ENCODE measurements around the gene ENPP6. TPM values are rescaled to one million over a fixed set of nuclear protein-coding genes. Genes with fewer than 3 reads are reported as not detected.

Gene ENPP6
- total and polyA plus RNA-seq, 4 donors = 30.4 to 53.3 (median 32.2) TPM

DNA sequence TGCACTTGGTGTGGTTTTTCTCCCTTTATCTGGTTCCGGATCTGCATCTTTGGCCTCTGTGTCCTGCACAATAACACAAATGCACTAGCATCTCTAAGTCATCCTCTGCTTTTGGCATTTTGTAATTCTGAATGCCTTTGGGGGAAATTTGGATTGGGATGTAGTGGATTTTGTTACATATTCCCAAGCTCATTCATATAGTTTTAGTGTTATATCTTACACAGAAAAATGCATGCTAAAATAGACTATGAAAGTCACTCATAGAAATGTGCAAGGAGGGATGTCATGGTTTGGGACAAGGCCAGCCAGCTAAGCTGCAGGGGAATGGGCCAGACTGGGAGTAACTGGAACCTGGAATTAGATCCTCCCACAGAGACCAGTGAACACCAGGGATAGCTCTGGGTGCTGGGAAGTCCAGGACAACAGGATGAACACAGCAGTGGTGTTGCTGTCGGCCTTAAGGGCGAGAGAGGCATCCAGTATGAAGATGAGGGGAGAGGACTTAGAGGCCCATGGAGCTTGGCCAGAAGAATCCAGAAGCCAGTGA lies 20.1 kb downstream of the ENPP6 start:
- no peak for DNase-seq (ENCODE audit: low read depth in 4 of 6, low spot score in 6 of 6)
- no peak overlapping the region for H3K27ac ChIP-seq (ENCODE audit: low read depth, low read length)
- no peaks in the 10 kb centered on the region for H3K27me3 ChIP-seq (ENCODE audit: control insufficient read depth, insufficient read depth, low read length)
- no peaks in the 10 kb centered on the region for H3K36me3 ChIP-seq (ENCODE audit: control insufficient read depth, insufficient read depth, low read length)
- no peaks in the 10 kb centered on the region for H3K4me1 ChIP-seq (ENCODE audit: control insufficient read depth, insufficient read depth, low read length)
- no peak overlapping the region for H3K4me3 ChIP-seq (ENCODE audit: low read depth, low read length)
- WGBS (ENCODE audit: insufficient coverage) = 89% methylated on average over 2 of the region's 3 CpGs
- no peaks in the 10 kb centered on the region for H3K9me3 ChIP-seq (ENCODE audit: control insufficient read depth, insufficient read depth, low read length)

DNA sequence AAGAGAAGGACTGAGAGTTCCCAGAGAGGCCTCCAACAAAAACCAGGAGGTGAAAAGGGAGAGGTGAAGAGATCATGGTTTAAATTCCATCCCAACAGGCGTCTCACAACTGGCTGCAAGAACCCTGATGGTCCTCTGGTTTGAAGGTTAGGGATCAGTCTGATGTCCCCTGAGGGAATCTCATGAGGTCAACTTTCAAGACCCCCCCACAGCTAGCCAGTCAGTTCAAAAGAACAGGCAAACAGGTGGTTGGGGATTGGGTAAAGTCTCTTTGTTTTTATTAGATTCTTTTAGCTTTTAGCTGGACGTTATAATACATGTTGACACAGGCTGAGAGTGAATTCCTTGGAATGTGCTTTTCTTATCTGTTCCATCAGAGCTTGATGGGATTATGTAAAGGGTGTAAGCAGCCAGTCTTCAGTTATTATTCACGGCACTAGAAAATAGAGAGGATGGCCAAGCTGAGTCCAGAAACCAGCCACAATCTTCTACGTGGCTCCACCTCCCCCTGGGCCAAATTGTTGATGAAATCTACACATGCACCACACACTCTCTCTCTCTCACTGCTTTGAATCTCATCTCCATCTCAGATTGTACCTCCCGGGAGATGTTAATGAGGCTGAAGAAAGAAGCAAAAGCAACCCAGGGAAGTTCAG lies 20.8 kb downstream of the ENPP6 start:
- H3K27ac ChIP-seq (ENCODE audit: low read depth, low read length) = no peak overlapping the region
- no peaks in the 10 kb centered on the region for H3K4me1 ChIP-seq (ENCODE audit: control insufficient read depth, insufficient read depth, low read length)
- no peaks in the 10 kb centered on the region for H3K9me3 ChIP-seq (ENCODE audit: control insufficient read depth, insufficient read depth, low read length)
- no peaks in the 10 kb centered on the region for H3K27me3 ChIP-seq (ENCODE audit: control insufficient read depth, insufficient read depth, low read length)
- no peak overlapping the region for H3K4me3 ChIP-seq (ENCODE audit: low read depth, low read length)
- DNase-seq (ENCODE audit: low read depth in 4 of 6, low spot score in 6 of 6) = peak in 1 of 6 donors; percentile 31
- WGBS (ENCODE audit: insufficient coverage) = 62% methylated on average over 3 of the region's 5 CpGs
- H3K36me3 ChIP-seq (ENCODE audit: control insufficient read depth, insufficient read depth, low read length) = no peaks in the 10 kb centered on the region

DNA sequence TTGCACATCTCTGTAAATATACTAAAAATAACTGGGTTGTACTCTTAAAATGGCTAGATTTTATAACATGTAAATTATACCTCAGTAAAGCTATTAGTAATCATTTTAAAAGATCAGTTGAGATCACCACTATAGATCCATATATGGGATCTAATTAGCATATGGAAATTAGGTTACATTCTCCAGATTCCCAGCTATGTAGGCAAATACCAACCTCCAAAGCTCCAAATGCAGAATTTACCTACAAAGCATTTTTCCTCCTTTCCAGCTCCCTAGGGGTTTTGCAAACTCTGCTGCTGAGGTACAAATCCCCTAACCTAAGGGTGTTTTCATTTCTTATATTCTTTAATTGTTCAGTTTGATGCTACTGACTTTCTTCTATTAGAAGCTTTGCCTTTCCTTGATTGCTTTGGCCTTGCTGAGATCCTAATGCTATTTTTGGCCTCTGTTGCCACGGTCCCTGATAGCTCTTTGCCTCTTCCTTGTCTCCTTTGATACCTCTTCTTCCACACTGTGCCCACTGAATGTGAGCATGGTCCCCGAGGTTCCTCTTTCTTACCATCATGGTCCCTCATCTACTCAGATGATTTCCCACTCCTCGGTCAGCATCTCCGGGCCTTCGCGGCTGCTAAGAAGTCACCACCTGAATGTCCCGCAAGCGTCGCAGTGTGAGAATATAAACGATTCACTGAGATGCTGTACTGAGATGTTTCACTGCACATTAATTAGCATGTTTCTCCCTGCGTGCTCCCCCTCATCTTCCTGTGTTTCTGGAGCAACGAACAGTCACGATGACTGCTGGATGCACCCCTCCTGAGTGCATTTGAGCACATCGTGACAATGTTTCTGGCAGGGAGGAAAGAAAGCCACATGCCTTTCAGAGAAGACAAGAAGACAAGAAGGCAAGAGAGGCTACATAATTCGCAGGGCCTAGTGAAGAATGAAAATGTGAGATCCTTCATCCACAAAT lies 23.8 kb downstream of the ENPP6 start:
- Histone ChIP-seq H3K27ac (ENCODE audit: low read depth, low read length) (no peak overlapping the region), H3K4me1 (ENCODE audit: control insufficient read depth, insufficient read depth, low read length) (no peaks in the 10 kb centered on the region), H3K4me3 (ENCODE audit: low read depth, low read length) (no peak overlapping the region), H3K36me3 (ENCODE audit: control insufficient read depth, insufficient read depth, low read length) (no peaks in the 10 kb centered on the region), H3K9me3 (ENCODE audit: control insufficient read depth, insufficient read depth, low read length) (no peaks in the 10 kb centered on the region), H3K27me3 (ENCODE audit: control insufficient read depth, insufficient read depth, low read length) (no peaks in the 10 kb centered on the region)
- WGBS (ENCODE audit: insufficient coverage) = 92% methylated on average over 13 of the region's 15 CpGs
- DNase-seq (ENCODE audit: low read depth in 4 of 6, low spot score in 6 of 6) = no peak

DNA sequence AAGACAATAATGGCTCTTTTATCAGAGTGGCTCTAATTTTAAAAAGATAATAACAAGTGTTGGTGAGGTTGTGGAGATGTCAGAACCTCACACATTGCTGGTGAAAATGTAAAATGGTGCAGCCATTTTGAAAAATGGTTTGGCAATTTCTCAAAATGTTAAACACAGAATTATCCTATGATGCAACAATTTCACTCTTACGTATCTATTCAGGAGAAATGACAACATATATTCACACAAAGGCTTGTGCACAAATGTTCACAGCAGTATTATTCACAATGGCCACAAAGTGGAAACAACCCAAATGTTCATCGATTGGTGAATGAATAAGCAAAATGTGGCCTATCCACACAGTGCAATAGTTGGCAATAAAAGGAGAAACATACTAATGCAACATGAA lies 24.7 kb downstream of the ENPP6 start:
- 92% methylated on average over 2 of the region's 2 CpGs for WGBS (ENCODE audit: insufficient coverage)
- H3K4me3 ChIP-seq (ENCODE audit: low read depth, low read length) = no peak overlapping the region
- no peak overlapping the region for H3K27ac ChIP-seq (ENCODE audit: low read depth, low read length)
- H3K36me3 ChIP-seq (ENCODE audit: control insufficient read depth, insufficient read depth, low read length) = no peaks in the 10 kb centered on the region
- no peak for DNase-seq (ENCODE audit: low read depth in 4 of 6, low spot score in 6 of 6)
- H3K9me3 ChIP-seq (ENCODE audit: control insufficient read depth, insufficient read depth, low read length) = no peaks in the 10 kb centered on the region
- no peaks in the 10 kb centered on the region for H3K4me1 ChIP-seq (ENCODE audit: control insufficient read depth, insufficient read depth, low read length)
- H3K27me3 ChIP-seq (ENCODE audit: control insufficient read depth, insufficient read depth, low read length) = no peaks in the 10 kb centered on the region

DNA sequence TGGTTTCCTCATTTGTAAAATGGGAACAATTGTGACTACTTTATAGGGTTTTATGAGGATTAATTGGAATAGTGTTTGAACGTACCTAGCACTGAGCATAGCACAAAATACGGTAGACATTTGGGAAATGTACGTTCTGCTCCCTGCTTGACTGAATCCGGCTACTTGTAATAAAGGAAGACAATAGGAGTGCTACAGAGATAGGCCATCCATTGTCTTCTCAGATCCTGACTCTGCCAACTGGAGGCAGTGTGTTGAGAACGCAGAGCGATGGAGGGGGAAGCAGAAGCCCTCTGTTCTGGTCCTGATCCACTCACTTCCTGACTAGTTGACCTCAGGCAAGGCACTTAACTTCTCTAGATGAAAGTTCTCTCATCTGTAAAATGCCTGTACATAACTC lies 26.4 kb downstream of the ENPP6 start:
- no peak overlapping the region for H3K27ac ChIP-seq (ENCODE audit: low read depth, low read length)
- 90% methylated on average over 5 of the region's 6 CpGs for WGBS (ENCODE audit: insufficient coverage)
- H3K4me3 ChIP-seq (ENCODE audit: low read depth, low read length) = no peak overlapping the region
- no peak for DNase-seq (ENCODE audit: low read depth in 4 of 6, low spot score in 6 of 6)
- no peaks in the 10 kb centered on the region for H3K4me1 ChIP-seq (ENCODE audit: control insufficient read depth, insufficient read depth, low read length)
- no peaks in the 10 kb centered on the region for H3K36me3 ChIP-seq (ENCODE audit: control insufficient read depth, insufficient read depth, low read length)
- H3K9me3 ChIP-seq (ENCODE audit: control insufficient read depth, insufficient read depth, low read length) = no peaks in the 10 kb centered on the region
- H3K27me3 ChIP-seq (ENCODE audit: control insufficient read depth, insufficient read depth, low read length) = no peaks in the 10 kb centered on the region

DNA sequence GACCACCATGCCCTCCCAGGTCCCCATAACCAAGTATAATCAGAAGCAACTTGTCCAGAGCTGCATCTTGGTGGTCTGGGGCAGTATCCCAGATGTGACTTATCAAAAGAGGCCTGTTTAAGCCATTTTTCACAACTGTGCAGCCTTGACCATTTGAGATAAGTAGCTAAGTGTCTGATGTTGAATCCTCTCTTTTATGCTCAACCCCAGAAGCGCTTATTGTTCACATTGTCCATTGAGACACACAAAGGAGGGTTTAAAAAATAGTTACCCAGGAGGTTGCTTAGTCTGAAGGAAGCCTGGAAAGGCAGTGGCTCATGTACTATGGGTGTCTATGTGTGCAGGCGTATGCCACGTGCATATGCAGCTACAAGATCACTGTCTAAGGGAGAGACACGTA lies 27.0 kb downstream of the ENPP6 start:
- Histone ChIP-seq H3K9me3 (ENCODE audit: control insufficient read depth, insufficient read depth, low read length) (no peaks in the 10 kb centered on the region), H3K4me3 (ENCODE audit: low read depth, low read length) (no peak overlapping the region), H3K27ac (ENCODE audit: low read depth, low read length) (no peak overlapping the region), H3K36me3 (ENCODE audit: control insufficient read depth, insufficient read depth, low read length) (no peaks in the 10 kb centered on the region), H3K27me3 (ENCODE audit: control insufficient read depth, insufficient read depth, low read length) (no peaks in the 10 kb centered on the region), H3K4me1 (ENCODE audit: control insufficient read depth, insufficient read depth, low read length) (no peaks in the 10 kb centered on the region)
- 69% methylated on average over 3 of the region's 4 CpGs for WGBS (ENCODE audit: insufficient coverage)
- DNase-seq (ENCODE audit: low read depth in 4 of 6, low spot score in 6 of 6) = no peak

DNA sequence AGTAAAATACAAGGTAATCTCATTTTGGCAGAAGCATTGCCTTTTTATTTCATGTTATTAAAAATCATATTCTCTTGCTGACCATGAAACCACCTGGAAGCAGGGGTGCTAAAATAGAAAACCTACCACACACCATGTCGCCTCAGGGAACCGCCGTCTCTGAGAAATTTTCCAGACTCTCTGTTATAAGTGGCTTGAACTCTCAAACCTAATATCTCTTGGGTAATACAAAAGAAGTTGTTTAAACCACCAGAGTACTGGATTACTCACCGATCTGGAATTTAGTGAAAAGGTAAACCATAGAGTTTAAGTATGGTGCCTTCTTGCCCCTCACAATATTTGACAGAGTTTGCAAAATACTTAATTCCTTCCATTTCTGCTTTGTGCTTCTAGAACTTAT lies 27.7 kb downstream of the ENPP6 start:
- Histone ChIP-seq H3K27me3 (ENCODE audit: control insufficient read depth, insufficient read depth, low read length) (no peaks in the 10 kb centered on the region), H3K4me1 (ENCODE audit: control insufficient read depth, insufficient read depth, low read length) (no peaks in the 10 kb centered on the region), H3K4me3 (ENCODE audit: low read depth, low read length) (no peak overlapping the region), H3K36me3 (ENCODE audit: control insufficient read depth, insufficient read depth, low read length) (no peaks in the 10 kb centered on the region), H3K9me3 (ENCODE audit: control insufficient read depth, insufficient read depth, low read length) (no peaks in the 10 kb centered on the region), H3K27ac (ENCODE audit: low read depth, low read length) (no peak overlapping the region)
- DNase-seq (ENCODE audit: low read depth in 4 of 6, low spot score in 6 of 6) = no peak
- no CpG with 5 or more reads among the region's 4 CpGs for WGBS (ENCODE audit: insufficient coverage)

DNA sequence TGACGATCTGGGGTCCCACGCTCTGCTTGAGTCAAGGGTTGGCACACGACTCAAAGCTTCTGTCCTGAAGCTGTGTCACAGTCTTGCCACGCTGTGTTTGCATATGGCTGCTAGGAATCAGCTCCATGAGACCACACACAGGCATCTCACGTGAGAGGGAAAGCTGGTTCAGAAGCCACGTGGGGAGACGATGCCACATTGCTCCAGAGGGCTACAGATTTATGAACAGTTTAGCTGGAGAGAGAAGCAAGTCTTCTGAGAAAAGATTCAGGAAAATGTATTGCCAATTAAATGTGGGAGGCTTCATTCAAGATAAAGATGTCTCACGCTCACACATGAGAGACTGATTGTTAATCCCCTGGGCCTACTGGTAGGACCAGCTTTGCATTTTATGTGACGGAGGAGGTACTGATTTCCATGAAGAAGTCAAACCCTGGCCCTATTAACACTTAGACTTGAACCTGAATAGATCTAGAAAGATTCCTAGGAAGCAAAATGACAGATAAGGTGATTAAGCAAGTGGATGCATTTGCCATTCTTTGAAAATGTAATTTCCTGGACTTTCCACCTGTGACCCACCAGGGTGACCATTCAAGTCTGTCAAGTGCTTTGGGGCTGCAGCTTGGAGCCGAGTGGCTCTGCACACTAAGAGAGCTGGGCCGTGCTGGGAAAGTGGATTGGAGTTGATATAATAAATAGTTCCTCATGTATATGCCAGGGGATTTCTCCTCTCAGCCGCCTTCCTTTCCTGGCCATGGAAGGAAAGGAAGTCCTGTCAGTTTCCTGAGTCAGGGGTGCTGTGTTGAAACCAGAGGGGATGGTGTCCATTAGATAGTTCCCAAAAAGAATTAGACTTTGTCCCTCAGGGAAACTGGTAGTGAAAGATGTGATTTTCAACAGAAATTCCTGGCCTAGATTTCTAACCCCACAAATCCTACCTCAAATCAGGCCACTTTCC lies 29.0 kb downstream of the ENPP6 start:
- no peaks in the 10 kb centered on the region for H3K4me1 ChIP-seq (ENCODE audit: control insufficient read depth, insufficient read depth, low read length)
- 73% methylated on average over 11 of the region's 12 CpGs for WGBS (ENCODE audit: insufficient coverage)
- no peaks in the 10 kb centered on the region for H3K27me3 ChIP-seq (ENCODE audit: control insufficient read depth, insufficient read depth, low read length)
- peak in 1 of 6 donors; percentile 41 for DNase-seq (ENCODE audit: low read depth in 4 of 6, low spot score in 6 of 6)
- no peak overlapping the region for H3K27ac ChIP-seq (ENCODE audit: low read depth, low read length)
- H3K36me3 ChIP-seq (ENCODE audit: control insufficient read depth, insufficient read depth, low read length) = no peaks in the 10 kb centered on the region
- H3K9me3 ChIP-seq (ENCODE audit: control insufficient read depth, insufficient read depth, low read length) = no peaks in the 10 kb centered on the region
- H3K4me3 ChIP-seq (ENCODE audit: low read depth, low read length) = no peak overlapping the region

DNA sequence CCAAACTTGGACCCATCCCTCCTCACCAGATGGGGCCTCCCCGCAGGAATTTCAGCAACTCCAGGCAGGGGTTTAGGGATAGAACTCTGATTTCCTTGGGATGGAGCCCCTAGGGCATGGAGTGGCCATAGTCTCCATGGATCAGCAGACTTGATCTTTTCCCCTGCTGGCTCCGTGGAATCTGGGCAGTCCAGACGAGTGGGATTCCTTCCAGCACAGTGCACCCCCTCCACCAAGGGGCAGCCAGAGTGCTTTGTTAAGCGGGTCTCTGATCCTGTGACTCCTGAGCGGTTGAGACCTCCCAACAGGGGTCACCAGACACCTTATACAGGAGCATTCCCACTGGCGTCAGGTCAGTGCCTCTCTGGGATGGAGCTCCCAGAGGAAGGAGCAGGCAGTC lies 40.4 kb downstream of the ENPP6 start:
- 83% methylated on average over 2 of the region's 6 CpGs for WGBS (ENCODE audit: insufficient coverage)
- Histone ChIP-seq H3K4me1 (ENCODE audit: control insufficient read depth, insufficient read depth, low read length) (no peaks in the 10 kb centered on the region), H3K36me3 (ENCODE audit: control insufficient read depth, insufficient read depth, low read length) (no peaks in the 10 kb centered on the region), H3K27me3 (ENCODE audit: control insufficient read depth, insufficient read depth, low read length) (no peaks in the 10 kb centered on the region), H3K4me3 (ENCODE audit: low read depth, low read length) (no peak overlapping the region), H3K27ac (ENCODE audit: low read depth, low read length) (no peak overlapping the region), H3K9me3 (ENCODE audit: control insufficient read depth, insufficient read depth, low read length) (peaks cover 1% of the 10 kb centered on the region)
- no peak for DNase-seq (ENCODE audit: low read depth in 4 of 6, low spot score in 6 of 6)
